Smooth muscle cell (in vitro differentiated cells): ENCODE measurements around the gene RHEX. TPM values are rescaled to one million over a fixed set of nuclear protein-coding genes. Genes with fewer than 3 reads are reported as not detected.

Experiments used
- DNase-seq: peaks from one replicate; lab custom pipeline; 2025; ENCODE audit not compliant: unreplicated experiment; lab: John Stamatoyannopoulos, UW
- H2AFZ ChIP-seq: fragments of 200-600 bp; sonication (generic); 2 replicates; pipeline ENCODE4 v1.6.0; 2016; ENCODE audit warnings: antibody characterized with exemption, low read depth, mild to moderate bottlenecking
- H3F3A ChIP-seq: fragments of 200-600 bp; sonication (generic); 2 replicates; pipeline ENCODE4 v1.6.0; 2017; ENCODE audit warnings: antibody characterized with exemption, low read depth
- H3K27ac ChIP-seq: fragments of 200-600 bp; sonication (generic); 2 replicates; pipeline ENCODE4 v1.5.1; 2016; ENCODE audit warnings: low read depth, mild to moderate bottlenecking
- H3K27me3 ChIP-seq: fragments of 200-600 bp; sonication (generic); 2 replicates; pipeline ENCODE4 v1.6.1; 2016; ENCODE audit warnings: low read depth, mild to moderate bottlenecking
- H3K36me3 ChIP-seq: fragments of 200-600 bp; sonication (generic); 2 replicates; pipeline ENCODE4 v1.5.1; 2016; ENCODE audit warnings: low read depth
- H3K4me1 ChIP-seq: fragments of 200-600 bp; sonication (generic); 2 replicates; pipeline ENCODE4 v1.5.1; 2016; ENCODE audit warnings: low read depth
- H3K4me2 ChIP-seq: fragments of 200-600 bp; sonication (generic); 2 replicates; pipeline ENCODE4 v1.6.0; 2016; ENCODE audit warnings: mild to moderate bottlenecking
- H3K4me3 ChIP-seq: fragments of 200-600 bp; sonication (generic); 2 replicates; pipeline ENCODE4 v1.5.1; 2016; ENCODE audit warnings: mild to moderate bottlenecking
- H3K79me2 ChIP-seq: fragments of 200-600 bp; sonication (generic); 2 replicates; pipeline ENCODE4 v1.6.0; 2016; ENCODE audit warnings: low read depth, mild to moderate bottlenecking
- H3K9ac ChIP-seq: fragments of 200-600 bp; sonication (generic); 2 replicates; pipeline ENCODE4 v1.6.0; 2016; ENCODE audit warnings: low read depth
- H3K9me3 ChIP-seq: fragments of 200-600 bp; sonication (generic); replicated peaks from 2 replicates; pipeline ENCODE4 v1.5.1; 2016; ENCODE audit warnings: low read depth
- H4K20me1 ChIP-seq: fragments of 200-600 bp; sonication (generic); 2 replicates; pipeline ENCODE4 v1.6.0; 2016; ENCODE audit warnings: low read depth
- CTCF ChIP-seq: fragments of 200-600 bp; sonication (generic); IDR thresholded peaks from 2 replicates; pipeline ENCODE4 v1.5.1; 2017; ENCODE audit warnings: borderline replicate concordance, mild to moderate bottlenecking, antibody characterized with exemption; ENCODE audit not compliant: insufficient read depth, poor library complexity, severe bottlenecking
- WGBS: methylation state at CpG from one replicate; pipeline ENCODE4 v1.1.7; 2016; ENCODE audit warnings: low lambda C conversion rate; 5-methylcytosine and 5-hydroxymethylcytosine counted together
- polyA plus RNA-seq: library from polyadenylated mRNA; unstranded; fragments of >200 nt; fragmentation: Nextera tagmentation; extraction: Ambion mirVana; gene quantifications from 2 replicates; pipeline ENCODE4 v1.2.1, GENCODE V29; 2016
- total RNA-seq: library from RNA; depleted of rRNA; stranded (reverse); fragments of >200 nt; gene quantifications from 2 replicates; pipeline ENCODE4 v1.2.3, GENCODE V29; 2014

Gene RHEX
- total and polyA plus RNA-seq, 2 experiments from 2014 or later, result not detected

- Histone ChIP-seq H4K20me1 (no peaks in the 10 kb centered on the region), H3K27ac (no peak overlapping the region), H3K9ac (no peak overlapping the region), H3K36me3 (no peaks in the 10 kb centered on the region), H3K79me2 (no peaks in the 10 kb centered on the region), H3K4me2 (no peak overlapping the region), H3K4me1 (no peaks in the 10 kb centered on the region), H2AFZ (no peak overlapping the region), H3F3A (no peaks in the 10 kb centered on the region), H3K4me3 (no peak overlapping the region), H3K9me3 (no peaks in the 10 kb centered on the region), H3K27me3 (peaks cover 8% of the 10 kb centered on the region)
- no peak for DNase-seq
- no peak for TF ChIP-seq CTCF
- whole genome bisulfite sequencing, result 83% methylated on average over 3 of the region's 3 CpGs
These were observed 36.4 kb downstream of the RHEX start for GRCh38 chr1:206089341-206089740.

GRCh38 chr1:206094024-206094423 lies 41.1 kb downstream of the RHEX start:
- Histone ChIP-seq H3K27me3 (peaks cover 5% of the 10 kb centered on the region), H3K9me3 (no peaks in the 10 kb centered on the region), H3K36me3 (no peaks in the 10 kb centered on the region), H2AFZ (no peak overlapping the region), H3K4me2 (no peak overlapping the region), H3K79me2 (no peaks in the 10 kb centered on the region), H4K20me1 (no peaks in the 10 kb centered on the region), H3K9ac (no peak overlapping the region), H3F3A (no peaks in the 10 kb centered on the region), H3K27ac (no peak overlapping the region), H3K4me3 (no peak overlapping the region), H3K4me1 (no peaks in the 10 kb centered on the region)
- DNase-seq, result no peak
- WGBS, result 58% methylated on average over 7 of the region's 7 CpGs
- TF ChIP-seq CTCF, result no peak

GRCh38 chr1:206097381-206097780 lies 44.4 kb downstream of the RHEX start:
- Histone ChIP-seq H3K79me2 (no peaks in the 10 kb centered on the region), H3K36me3 (no peaks in the 10 kb centered on the region), H3K4me2 (no peak overlapping the region), H3K9ac (no peak overlapping the region), H3F3A (no peaks in the 10 kb centered on the region), H3K27ac (no peak overlapping the region), H2AFZ (no peak overlapping the region), H3K4me1 (no peaks in the 10 kb centered on the region), H3K4me3 (no peak overlapping the region), H3K9me3 (no peaks in the 10 kb centered on the region), H3K27me3 (no peaks in the 10 kb centered on the region), H4K20me1 (no peaks in the 10 kb centered on the region)
- WGBS, result 84% methylated on average over 3 of the region's 3 CpGs
- no peak for TF ChIP-seq CTCF
- no peak for DNase-seq

- H3K79me2 ChIP-seq, result no peaks in the 10 kb centered on the region
- TF ChIP-seq CTCF, result no peak
- H3K27me3 ChIP-seq, result no peaks in the 10 kb centered on the region
- H4K20me1 ChIP-seq, result no peaks in the 10 kb centered on the region
- DNase-seq, result no peak
- H3K9me3 ChIP-seq, result no peaks in the 10 kb centered on the region
- no peaks in the 10 kb centered on the region for H3K36me3 ChIP-seq
- no peaks in the 10 kb centered on the region for H3F3A ChIP-seq
- H3K9ac ChIP-seq, result no peak overlapping the region
- H2AFZ ChIP-seq, result no peak overlapping the region
- H3K4me3 ChIP-seq, result no peak overlapping the region
- H3K27ac ChIP-seq, result no peak overlapping the region
- no peaks in the 10 kb centered on the region for H3K4me1 ChIP-seq
- no peak overlapping the region for H3K4me2 ChIP-seq
- 91% methylated on average over 9 of the region's 9 CpGs for WGBS
These were observed 45.4 kb downstream of the RHEX start for GRCh38 chr1:206098242-206098919.
